GM19324 (cell line): ENCODE data around the gene INPP5J.
"Not testable (repeated sequence)": the region's sequence is repeated elsewhere in the genome, so short reads cannot be mapped to it uniquely, and the experiment has no call there.

Experiments used
- ATAC-seq: cut with Tn5 transposase; IDR thresholded peaks from one replicate; pipeline ENCODE4 v1.9.1; 2021; ENCODE audit warnings: mild to moderate bottlenecking, moderate library complexity; ENCODE audit not compliant: unreplicated experiment, low FRiP score

The INPP5J gene

GRCh38 chr22:31087744-31088215 lies 35.0 kb upstream of the INPP5J start:
- ATAC-seq = no peak

GRCh38 chr22:31088233-31088986 lies 34.4 kb upstream of the INPP5J start:
- no peak for ATAC-seq

- ATAC-seq = no peak
Observed at GRCh38 chr22:31089160-31090100, 33.3 kb upstream of the INPP5J start.

GRCh38 chr22:31090217-31091085 lies 32.3 kb upstream of the INPP5J start:
- no peak for ATAC-seq

- no peak for ATAC-seq
Observed at GRCh38 chr22:31091106-31091975, 31.4 kb upstream of the INPP5J start.

- ATAC-seq = no peak
Observed at GRCh38 chr22:31092161-31092560, 30.6 kb upstream of the INPP5J start.

GRCh38 chr22:31093086-31093850 lies 29.5 kb upstream of the INPP5J start:
- no peak for ATAC-seq

- ATAC-seq = no peak
Observed at GRCh38 chr22:31094021-31094551, 28.7 kb upstream of the INPP5J start.

GRCh38 chr22:31094741-31095140 lies 28.0 kb upstream of the INPP5J start:
- ATAC-seq = no peak

GRCh38 chr22:31095637-31096249 lies 27.0 kb upstream of the INPP5J start:
- ATAC-seq = no peak

GRCh38 chr22:31096657-31097279 lies 26.0 kb upstream of the INPP5J start:
- no peak for ATAC-seq

GRCh38 chr22:31097539-31097938 lies 25.2 kb upstream of the INPP5J start:
- not testable (repeated sequence) for ATAC-seq

GRCh38 chr22:31097941-31098631 lies 24.7 kb upstream of the INPP5J start:
- no peak for ATAC-seq

GRCh38 chr22:31098632-31099110 lies 24.1 kb upstream of the INPP5J start:
- ATAC-seq = no peak

GRCh38 chr22:31099386-31099785 lies 23.4 kb upstream of the INPP5J start:
- no peak for ATAC-seq

- no peak for ATAC-seq
Observed at GRCh38 chr22:31099841-31100761, 22.7 kb upstream of the INPP5J start.
